ENCODE measurements around the gene CDKN2C. TPM values are rescaled to one million over a fixed set of nuclear protein-coding genes. Genes with fewer than 3 reads are reported as not detected.
A peak's percentile ranks its signal among the peaks of the same experiment; 100 is the strongest.

The CDKN2C gene
- total and polyA plus RNA-seq, 12 donors = 8.0 to 46.0 (median 24.3) TPM

GRCh38 chr1:50970509-50970887, 453 bp downstream of the CDKN2C start:
- DNase-seq = no peak
- Histone ChIP-seq H3K9me3 (replicated peaks in 1 of 3) (peaks cover 0 to 6% (median 0%) of the 10 kb centered on the region in 3 donors), H3K27ac (peak overlapping the region; percentile 96 to 100 (median 98)), H3K4me3 (peak overlapping the region; percentile 71 to 97 (median 94)), H3K36me3 (replicated peaks in 1 of 2) (no peaks in the 10 kb centered on the region), H3K27me3 (no peaks in the 10 kb centered on the region), H3K4me1 (replicated peaks in 1 of 2) (peaks cover 0 to 33% of the 10 kb centered on the region in 2 donors)
- WGBS, 4 donors = 7 to 9% (median 7%) methylated on average over 6 of the region's 6 CpGs
- intact Hi-C loops (cut with DNase I) = no loop called here
- TF ChIP-seq POLR2A (IDR thresholded peaks at IDR 0.05) (no peak), CTCF (IDR thresholded peaks at IDR 0.05) (no peak)

GRCh38 chr1:50970931-50971582, 1.0 kb downstream of the CDKN2C start:
- H3K9me3 ChIP-seq (replicated peaks in 1 of 3) = peaks cover 0 to 6% (median 0%) of the 10 kb centered on the region in 3 donors
- no peak for DNase-seq
- intact Hi-C loops (cut with DNase I) = no loop called here
- H3K4me1 ChIP-seq (replicated peaks in 1 of 2) = peaks cover 0 to 39% of the 10 kb centered on the region in 2 donors
- TF ChIP-seq POLR2A (IDR thresholded peaks at IDR 0.05) (no peak), CTCF (IDR thresholded peaks at IDR 0.05) (no peak)
- peak overlapping the region in 3 of 4 donors; percentile 71 to 95 (median 94) for H3K4me3 ChIP-seq
- H3K27ac ChIP-seq = peak overlapping the region; percentile 96 to 100 (median 98)
- H3K27me3 ChIP-seq = no peaks in the 10 kb centered on the region
- WGBS, 4 donors = 11 to 18% (median 13%) methylated on average over 7 of the region's 7 CpGs
- no peaks in the 10 kb centered on the region for H3K36me3 ChIP-seq (replicated peaks in 1 of 2)

- Histone ChIP-seq H3K4me3 (peak overlapping the region in 2 of 4 donors; percentile 71 to 94), H3K9me3 (replicated peaks in 1 of 3) (peaks cover 0 to 6% (median 0%) of the 10 kb centered on the region in 3 donors), H3K4me1 (replicated peaks in 1 of 2) (peaks cover 4 to 35% of the 10 kb centered on the region in 2 donors), H3K27ac (peak overlapping the region in 2 of 5 donors; percentile 96 to 99), H3K36me3 (replicated peaks in 1 of 2) (no peaks in the 10 kb centered on the region), H3K27me3 (no peaks in the 10 kb centered on the region)
- DNase-seq = no peak
- WGBS, 4 donors = 44 to 58% (median 51%) methylated on average over 6 of the region's 6 CpGs
- intact Hi-C loops (cut with DNase I) = no loop called here
- TF ChIP-seq POLR2A (IDR thresholded peaks at IDR 0.05) (no peak), CTCF (IDR thresholded peaks at IDR 0.05) (no peak)
Observed at GRCh38 chr1:50971748-50972305, 1.8 kb downstream of the CDKN2C start.

GRCh38 chr1:50972766-50973165, 2.7 kb downstream of the CDKN2C start:
- intact Hi-C loops (cut with DNase I) = no loop called here
- Histone ChIP-seq H3K27me3 (no peaks in the 10 kb centered on the region), H3K36me3 (replicated peaks in 1 of 2) (no peaks in the 10 kb centered on the region), H3K9me3 (replicated peaks in 1 of 3) (peaks cover 0 to 6% (median 0%) of the 10 kb centered on the region in 3 donors), H3K4me3 (peak overlapping the region in 1 of 4 donors; percentile 71), H3K27ac (peak overlapping the region in 2 of 5 donors; percentile 13 to 32), H3K4me1 (replicated peaks in 1 of 2) (peaks cover 4 to 26% of the 10 kb centered on the region in 2 donors)
- no peak for DNase-seq
- 38 to 47% (median 45%) methylated on average over 1 of the region's 1 CpG for WGBS, 4 donors
- TF ChIP-seq POLR2A (IDR thresholded peaks at IDR 0.05) = no peak
- TF ChIP-seq CTCF (IDR thresholded peaks at IDR 0.05) = no peak

Data from adrenal gland (tissue), 12 donors.